ENCODE measurements around the gene CUX1.
"Not testable (repeated sequence)": the region's sequence is repeated elsewhere in the genome, so short reads cannot be mapped to it uniquely, and the experiment has no call there.

Gene CUX1

GRCh38 chr7:101916041-101916800, 98.8 kb downstream of the CUX1 start:
- DNase-seq (ENCODE audit: low read depth) = no peak

- no peak for DNase-seq (ENCODE audit: low read depth)
These were observed 99.5 kb downstream of the CUX1 start for GRCh38 chr7:101916876-101917275.

DNA sequence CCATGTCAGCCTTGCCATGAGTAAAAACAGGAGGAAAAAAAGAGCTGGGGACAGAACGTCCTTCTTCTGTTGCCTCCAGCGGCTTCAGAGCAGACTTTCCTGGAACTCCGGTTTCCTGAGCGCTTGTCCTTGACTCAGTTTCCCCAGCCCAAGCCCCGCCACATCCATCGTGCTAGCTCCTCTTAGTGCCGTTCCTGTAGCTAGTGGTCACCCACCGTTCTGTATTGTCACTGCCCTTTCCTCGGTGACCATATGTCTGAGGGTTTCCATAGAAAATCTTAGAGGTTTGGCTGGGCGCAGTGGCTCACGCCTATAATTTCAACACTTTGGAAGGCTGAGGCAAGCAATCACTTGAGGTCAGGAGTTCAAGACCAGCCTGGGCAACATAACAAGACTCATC, 100.1 kb downstream of the CUX1 start:
- no peak for DNase-seq (ENCODE audit: low read depth)

GRCh38 chr7:101918426-101918825, 101.0 kb downstream of the CUX1 start:
- DNase-seq (ENCODE audit: low read depth) = no peak

- DNase-seq (ENCODE audit: low read depth) = no peak
These were observed 102.1 kb downstream of the CUX1 start for GRCh38 chr7:101919363-101920115.

DNA sequence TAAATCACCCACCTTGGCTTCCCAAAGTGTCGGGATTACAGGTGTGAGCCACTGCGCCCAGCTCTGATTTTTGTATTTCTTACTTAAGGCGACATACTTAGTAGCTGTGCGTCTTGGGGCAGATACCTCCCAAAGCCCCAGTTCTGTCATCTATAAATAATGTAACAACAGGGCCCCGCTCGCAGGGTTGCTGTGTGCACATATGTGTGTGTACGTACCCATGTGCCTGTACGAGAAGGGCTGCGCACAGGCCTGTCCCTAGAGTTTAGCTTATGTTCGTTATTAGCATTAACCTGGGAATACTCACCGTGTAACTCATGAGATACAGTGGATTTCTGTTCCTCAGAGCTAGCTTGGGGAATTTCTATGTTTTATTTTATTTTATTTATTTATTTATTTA, 103.6 kb downstream of the CUX1 start:
- no peak for DNase-seq (ENCODE audit: low read depth)

- DNase-seq (ENCODE audit: low read depth) = peak; percentile 71
These were observed 104.4 kb downstream of the CUX1 start for GRCh38 chr7:101921546-101922489.

- DNase-seq (ENCODE audit: low read depth) = no peak
These were observed 105.5 kb downstream of the CUX1 start for GRCh38 chr7:101922631-101923601.

DNA sequence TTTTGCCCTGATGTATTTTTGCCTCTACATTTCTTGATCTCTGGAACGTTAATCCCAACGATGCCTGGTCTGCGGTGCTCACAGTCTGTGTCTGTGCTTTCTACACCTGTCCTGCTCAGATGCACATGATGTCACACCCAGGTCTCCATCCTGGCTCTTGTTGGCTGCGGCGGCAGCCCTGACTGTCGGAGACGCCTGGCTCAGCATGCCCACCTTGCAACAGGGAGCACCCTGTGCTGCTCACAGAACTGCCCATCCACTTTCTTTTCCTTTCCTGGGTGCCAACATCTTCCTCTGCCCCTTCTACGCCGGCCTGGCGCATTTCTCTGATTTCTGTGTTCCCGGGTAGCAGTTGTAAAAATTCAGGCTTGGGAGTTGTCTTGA, 106.2 kb downstream of the CUX1 start:
- DNase-seq (ENCODE audit: low read depth) = no peak

DNA sequence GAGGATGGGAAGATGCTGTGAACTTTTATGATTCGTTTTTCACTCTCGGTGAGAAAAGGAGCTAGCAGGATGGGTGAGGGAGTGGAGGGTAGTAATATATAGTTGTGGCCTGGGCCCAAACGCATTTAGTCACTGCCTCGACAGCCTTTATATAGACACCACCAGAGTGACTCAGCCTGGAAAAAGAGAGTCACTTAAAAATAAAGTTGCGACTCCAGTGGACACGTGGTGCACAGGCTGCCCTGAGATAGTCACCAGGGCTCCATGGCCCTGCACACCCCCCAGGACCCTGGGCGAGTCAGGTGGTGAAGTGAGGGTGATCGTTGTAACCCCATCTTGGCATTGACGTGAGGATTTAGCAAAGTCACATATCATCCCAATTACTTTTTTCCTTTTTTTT, 106.7 kb downstream of the CUX1 start:
- peak; percentile 67 for DNase-seq (ENCODE audit: low read depth)

GRCh38 chr7:101926265-101926664, 108.8 kb downstream of the CUX1 start:
- DNase-seq (ENCODE audit: low read depth) = no peak

GRCh38 chr7:101927389-101927788, 110.0 kb downstream of the CUX1 start:
- DNase-seq (ENCODE audit: low read depth) = no peak

DNA sequence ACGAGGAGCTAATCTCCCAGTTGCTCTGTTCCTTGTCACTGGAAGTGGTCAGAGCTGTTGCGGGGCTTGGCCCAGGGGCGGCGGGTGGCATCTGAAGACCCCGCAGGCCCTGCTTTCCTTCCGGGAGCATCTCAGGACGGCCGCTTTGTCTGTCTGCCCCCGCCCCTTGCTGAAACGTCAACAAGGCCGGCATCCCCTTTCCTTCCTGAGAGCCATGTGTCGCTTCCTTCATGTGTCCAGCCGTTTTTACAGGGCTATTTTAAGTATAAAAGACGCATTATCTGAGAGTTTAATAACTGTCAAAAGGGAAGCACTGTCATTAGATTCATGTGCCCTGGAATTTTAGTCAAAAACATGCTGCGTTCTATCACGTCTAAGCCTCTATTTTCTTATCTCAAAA, 110.4 kb downstream of the CUX1 start:
- no peak for DNase-seq (ENCODE audit: low read depth)

GRCh38 chr7:101929256-101929655, 111.8 kb downstream of the CUX1 start:
- no peak for DNase-seq (ENCODE audit: low read depth)

DNA sequence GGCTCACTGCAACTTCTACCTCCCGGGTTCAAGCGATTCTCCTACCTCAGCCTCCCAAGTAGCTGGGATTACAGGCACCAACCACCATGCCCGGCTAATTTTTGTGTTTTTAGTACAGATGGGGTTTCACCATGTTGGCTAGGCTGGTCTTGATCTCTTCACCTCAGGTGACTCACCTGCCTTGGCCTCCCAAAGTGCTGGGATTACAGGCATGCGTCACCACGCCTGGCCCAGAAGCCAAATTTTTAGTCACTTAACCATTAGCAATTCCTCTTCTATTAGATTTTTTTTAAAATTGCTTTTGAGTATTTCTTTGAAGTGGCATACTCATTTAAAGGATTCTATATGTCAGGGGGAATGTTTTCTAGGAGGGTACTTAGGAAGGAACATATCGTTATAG, 112.5 kb downstream of the CUX1 start:
- DNase-seq (ENCODE audit: low read depth) = not testable (repeated sequence)

GRCh38 chr7:101932083-101932482, 114.7 kb downstream of the CUX1 start:
- DNase-seq (ENCODE audit: low read depth) = no peak

DNA sequence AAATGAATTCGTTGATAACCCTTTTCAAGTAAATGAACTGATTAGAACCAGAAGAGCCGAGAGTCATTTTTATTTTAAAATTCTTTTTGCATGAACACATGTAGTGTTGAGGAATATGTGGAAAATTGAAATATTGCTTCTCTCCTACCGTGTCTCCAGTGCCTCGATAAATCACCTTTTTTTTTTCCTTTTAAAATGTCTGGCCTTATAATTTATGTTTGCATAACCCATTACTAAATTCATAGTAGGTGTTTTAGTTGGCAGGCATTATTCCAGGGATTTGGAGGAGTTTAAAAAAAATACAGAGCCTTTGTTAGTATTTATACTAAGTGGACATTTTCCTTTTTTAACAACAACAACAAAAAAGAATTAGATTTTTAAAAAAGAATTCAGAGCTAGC, 115.6 kb downstream of the CUX1 start:
- DNase-seq (ENCODE audit: low read depth) = no peak

DNA sequence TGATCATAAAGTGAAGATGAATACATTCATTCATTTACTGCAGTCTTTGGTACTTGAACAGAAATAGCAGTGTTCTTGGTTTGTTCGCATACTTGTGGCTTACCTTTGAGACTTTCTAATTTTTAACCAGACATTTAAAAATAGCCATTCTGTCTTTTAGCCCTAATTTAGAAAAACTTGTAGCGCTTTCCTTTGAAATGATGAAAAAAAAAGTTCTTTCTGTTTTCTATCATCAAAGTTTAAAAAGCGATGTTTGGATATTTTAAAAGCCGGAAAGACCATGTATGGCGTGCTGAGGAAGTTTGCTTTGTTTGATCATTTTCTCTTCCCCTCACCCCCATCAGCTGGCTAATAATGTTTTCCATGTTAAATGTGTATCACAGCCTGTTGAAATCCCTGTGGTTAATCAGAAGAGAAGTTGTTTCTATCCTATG, 116.3 kb downstream of the CUX1 start:
- DNase-seq (ENCODE audit: low read depth) = no peak

GRCh38 chr7:101934618-101935017, 117.2 kb downstream of the CUX1 start:
- DNase-seq (ENCODE audit: low read depth) = no peak

- no peak for DNase-seq (ENCODE audit: low read depth)
These were observed 118.2 kb downstream of the CUX1 start for GRCh38 chr7:101935521-101936141.

DNA sequence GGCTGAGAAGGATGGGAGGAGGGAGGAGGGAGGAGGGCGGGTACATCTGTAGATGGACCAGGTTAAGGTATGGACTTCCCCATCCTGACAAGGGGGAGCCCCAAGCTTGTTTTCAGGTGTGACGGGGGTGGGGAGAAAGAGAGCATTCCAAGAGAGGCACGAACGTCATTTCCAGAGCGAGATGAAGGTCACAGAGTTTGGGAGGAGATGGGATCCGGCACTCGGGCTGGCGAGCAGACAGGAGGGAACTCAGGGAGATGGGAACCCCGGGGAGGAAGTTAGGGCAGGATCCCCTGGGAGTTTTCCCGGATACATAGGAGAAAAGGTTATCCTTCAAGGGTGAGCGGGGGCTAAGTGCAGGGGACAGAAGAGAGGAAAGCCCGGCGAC, 118.8 kb downstream of the CUX1 start:
- no peak for DNase-seq (ENCODE audit: low read depth)

Measured in iris pigment epithelial cell (primary cell).